Measurements from ENCODE around the gene SPP2.

SPP2 gene

DNA sequence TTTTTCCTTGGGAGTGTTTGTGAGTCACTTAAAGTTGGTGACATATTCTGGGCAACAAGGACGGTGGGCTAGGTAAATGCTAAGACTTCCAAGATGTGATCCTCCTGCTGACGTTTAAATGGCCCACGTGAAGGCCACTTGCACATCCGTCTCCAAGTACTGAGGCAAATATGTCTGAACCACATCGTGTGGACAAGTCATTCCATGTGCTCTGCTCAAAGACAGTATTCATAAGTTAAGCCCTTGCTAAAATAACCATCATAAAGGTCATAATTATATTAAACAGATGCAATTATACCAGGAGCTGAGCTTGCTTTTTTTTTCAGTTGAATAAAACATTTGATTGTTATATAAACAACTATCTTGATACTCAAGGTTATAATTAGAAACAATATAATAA, 44.8 kb downstream of the SPP2 start:
- Histone ChIP-seq H3K27ac (no peak overlapping the region), H3K36me3 (replicated peaks) (no peaks in the 10 kb centered on the region), H3K4me3 (ENCODE audit: low read depth, low read length) (no peak overlapping the region), H3K27me3 (replicated peaks) (no peaks in the 10 kb centered on the region)
- DNase-seq: no peak
- TF ChIP-seq CTCF (IDR thresholded peaks at IDR 0.05; ENCODE audit: low read depth, low read length, missing control alignments): no peak
- in situ Hi-C loops (cut with HindIII; ENCODE audit: low pct_ligation_motif_present, low sequenced_read_pairs): no loop called here

GRCh38 chr2:234096164-234096563, 45.7 kb downstream of the SPP2 start:
- H3K27me3 ChIP-seq (replicated peaks): no peaks in the 10 kb centered on the region
- no peak for DNase-seq
- TF ChIP-seq CTCF (IDR thresholded peaks at IDR 0.05; ENCODE audit: low read depth, low read length, missing control alignments): no peak
- no peak overlapping the region for H3K4me3 ChIP-seq (ENCODE audit: low read depth, low read length)
- no peaks in the 10 kb centered on the region for H3K36me3 ChIP-seq (replicated peaks)
- H3K27ac ChIP-seq: no peak overlapping the region
- in situ Hi-C loops (cut with HindIII; ENCODE audit: low pct_ligation_motif_present, low sequenced_read_pairs): no loop called here

- no peak for DNase-seq
- TF ChIP-seq CTCF (IDR thresholded peaks at IDR 0.05; ENCODE audit: low read depth, low read length, missing control alignments): no peak
- no peak overlapping the region for H3K27ac ChIP-seq
- in situ Hi-C loops (cut with HindIII; ENCODE audit: low pct_ligation_motif_present, low sequenced_read_pairs): no loop called here
- H3K36me3 ChIP-seq (replicated peaks): no peaks in the 10 kb centered on the region
- no peak overlapping the region for H3K4me3 ChIP-seq (ENCODE audit: low read depth, low read length)
- H3K27me3 ChIP-seq (replicated peaks): no peaks in the 10 kb centered on the region
Observed at GRCh38 chr2:234098681-234099080, 48.2 kb downstream of the SPP2 start.

- in situ Hi-C loops (cut with HindIII; ENCODE audit: low pct_ligation_motif_present, low sequenced_read_pairs): no loop called here
- DNase-seq: no peak
- Histone ChIP-seq H3K27ac (no peak overlapping the region), H3K27me3 (replicated peaks) (no peaks in the 10 kb centered on the region), H3K36me3 (replicated peaks) (no peaks in the 10 kb centered on the region), H3K4me3 (ENCODE audit: low read depth, low read length) (no peak overlapping the region)
- TF ChIP-seq CTCF (IDR thresholded peaks at IDR 0.05; ENCODE audit: low read depth, low read length, missing control alignments): no peak
Observed at GRCh38 chr2:234099266-234099665, 48.8 kb downstream of the SPP2 start.

GRCh38 chr2:234100686-234101085, 50.2 kb downstream of the SPP2 start:
- no peak overlapping the region for H3K27ac ChIP-seq
- no peak for DNase-seq
- in situ Hi-C loops (cut with HindIII; ENCODE audit: low pct_ligation_motif_present, low sequenced_read_pairs): no loop called here
- no peak overlapping the region for H3K4me3 ChIP-seq (ENCODE audit: low read depth, low read length)
- H3K27me3 ChIP-seq (replicated peaks): no peaks in the 10 kb centered on the region
- no peaks in the 10 kb centered on the region for H3K36me3 ChIP-seq (replicated peaks)
- no peak for TF ChIP-seq CTCF (IDR thresholded peaks at IDR 0.05; ENCODE audit: low read depth, low read length, missing control alignments)

GRCh38 chr2:234102112-234102511, 51.6 kb downstream of the SPP2 start:
- no peak overlapping the region for H3K4me3 ChIP-seq (ENCODE audit: low read depth, low read length)
- no peak for TF ChIP-seq CTCF (IDR thresholded peaks at IDR 0.05; ENCODE audit: low read depth, low read length, missing control alignments)
- no peak overlapping the region for H3K27ac ChIP-seq
- in situ Hi-C loops (cut with HindIII; ENCODE audit: low pct_ligation_motif_present, low sequenced_read_pairs): no loop called here
- no peaks in the 10 kb centered on the region for H3K36me3 ChIP-seq (replicated peaks)
- H3K27me3 ChIP-seq (replicated peaks): no peaks in the 10 kb centered on the region
- DNase-seq: no peak
